Neural progenitor cell (in vitro differentiated cells): ENCODE results near the gene DEDD. TPM values are rescaled to one million over a fixed set of nuclear protein-coding genes. Genes with fewer than 3 reads are reported as not detected.

Source experiments
- DNase-seq: peaks from one replicate; pipeline ENCODE4 v3.0.0-alpha.2; 2016; ENCODE audit warnings: low spot score
- H2AFZ ChIP-seq: fragments of 200-600 bp; sonication (generic); replicated peaks from 2 replicates; pipeline ENCODE4 v1.6.1; 2016; ENCODE audit warnings: antibody characterized with exemption
- H3F3A ChIP-seq: fragments of 200-600 bp; sonication (generic); 2 replicates; pipeline ENCODE4 v1.6.1; 2016; ENCODE audit warnings: antibody characterized with exemption, low read depth
- H3K27ac ChIP-seq: fragments of 200-600 bp; sonication (generic); 2 replicates; pipeline ENCODE4 v1.5.1; 2016; ENCODE audit warnings: mild to moderate bottlenecking
- H3K27me3 ChIP-seq: fragments of 200-600 bp; sonication (generic); 2 replicates; pipeline ENCODE4 v1.6.1; 2016; ENCODE audit warnings: mild to moderate bottlenecking, moderate library complexity
- H3K36me3 ChIP-seq: fragments of 200-600 bp; sonication (generic); 2 replicates; pipeline ENCODE4 v1.5.1; 2016
- H3K4me1 ChIP-seq: fragments of 200-600 bp; sonication (generic); 2 replicates; pipeline ENCODE4 v1.6.1; 2016; ENCODE audit warnings: mixed run types
- H3K4me2 ChIP-seq: fragments of 200-600 bp; sonication (generic); 2 replicates; pipeline ENCODE4 v1.6.1; 2016
- H3K4me3 ChIP-seq: fragments of 200-600 bp; sonication (generic); 2 replicates; pipeline ENCODE4 v1.5.1; 2016
- H3K79me2 ChIP-seq: fragments of 200-600 bp; sonication (generic); 2 replicates; pipeline ENCODE4 v1.6.1; 2016; ENCODE audit warnings: low read depth
- H3K9ac ChIP-seq: fragments of 200-600 bp; sonication (generic); 2 replicates; pipeline ENCODE4 v1.6.1; 2016
- H3K9me3 ChIP-seq: fragments of 200-600 bp; sonication (generic); 2 replicates; pipeline ENCODE4 v1.5.1; 2016; ENCODE audit warnings: low read depth
- H4K20me1 ChIP-seq: fragments of 200-600 bp; sonication (generic); 2 replicates; pipeline ENCODE4 v1.6.1; 2016; ENCODE audit warnings: low read depth
- H3K27ac Mint-ChIP-seq: 3 replicates; pipeline ENCODE4 v1.8.0; 2021; ENCODE audit warnings: mixed read lengths
- H3K27me3 Mint-ChIP-seq: 2 replicates; pipeline ENCODE4 v1.8.0; 2022; ENCODE audit warnings: low read depth, mild to moderate bottlenecking, inconsistent platforms, moderate library complexity, mixed read lengths; ENCODE audit not compliant: insufficient read depth
- H3K36me3 Mint-ChIP-seq: 3 replicates; pipeline ENCODE4 v1.8.0; 2021; ENCODE audit warnings: mixed read lengths
- H3K4me1 Mint-ChIP-seq: 3 replicates; pipeline ENCODE4 v1.8.0; 2021; ENCODE audit warnings: mixed read lengths
- H3K4me3 Mint-ChIP-seq: 3 replicates; pipeline ENCODE4 v1.8.0; 2021; ENCODE audit warnings: mild to moderate bottlenecking, moderate library complexity, mixed read lengths
- H3K9me3 Mint-ChIP-seq: 3 replicates; pipeline ENCODE4 v1.8.0; 2020; ENCODE audit warnings: mixed read lengths
- CTCF ChIP-seq: fragments of 200-600 bp; sonication (generic); IDR thresholded peaks from 2 replicates; pipeline ENCODE4 v1.5.1; 2017; ENCODE audit warnings: antibody characterized with exemption, mild to moderate bottlenecking
- EZH2 ChIP-seq: fragments of 200-600 bp; sonication (generic); IDR thresholded peaks from 2 replicates; pipeline ENCODE4 v1.6.1; 2017; ENCODE audit warnings: antibody characterized with exemption, mild to moderate bottlenecking, moderate library complexity
- EZH2phosphoT487 ChIP-seq: fragments of 200-600 bp; sonication (generic); IDR thresholded peaks from 2 replicates; pipeline ENCODE4 v1.6.1; 2017; ENCODE audit warnings: antibody characterized with exemption
- total RNA-seq: library from RNA; depleted of rRNA; stranded (reverse); fragments of >200 nt; gene quantifications from 2 replicates; pipeline ENCODE4 v1.2.3, GENCODE V29; 2015; ENCODE audit warnings: low replicate concordance

DEDD gene
- total RNA-seq, 1 donor from 2014 or later, result 29.7 TPM

DNA sequence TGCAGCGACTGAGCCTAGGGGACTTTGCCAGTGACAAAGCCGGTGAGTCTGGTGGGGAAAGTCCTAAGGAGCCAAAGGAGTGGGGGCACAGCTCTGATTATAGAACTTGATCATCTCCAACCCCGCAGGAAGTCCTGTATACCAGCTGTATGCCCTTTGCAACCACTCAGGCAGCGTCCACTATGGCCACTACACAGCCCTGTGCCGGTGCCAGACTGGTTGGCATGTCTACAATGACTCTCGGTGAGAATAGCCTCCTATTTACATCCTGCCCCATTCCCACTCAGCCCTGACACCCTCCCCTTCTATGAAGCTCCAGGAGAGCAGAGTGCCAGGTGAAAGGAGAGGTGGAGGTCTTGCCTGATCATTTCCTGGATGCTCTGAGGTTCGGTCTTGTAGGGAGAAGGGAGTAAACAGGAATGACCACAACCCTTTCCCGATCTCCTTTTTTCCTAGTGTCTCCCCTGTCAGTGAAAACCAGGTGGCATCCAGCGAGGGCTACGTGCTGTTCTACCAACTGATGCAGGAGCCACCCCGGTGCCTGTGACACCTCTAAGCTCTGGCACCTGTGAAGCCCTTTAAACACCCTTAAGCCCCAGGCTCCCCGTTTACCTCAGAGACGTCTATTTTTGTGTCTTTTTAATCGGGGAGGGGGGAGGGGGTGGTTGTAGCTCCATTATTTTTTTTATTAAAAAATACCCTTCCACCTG is 32.6 kb upstream of the DEDD start:
- Histone ChIP-seq H3K4me3 (peak overlapping the region; percentile 64), H3F3A (peaks cover 27% of the 10 kb centered on the region), H3K79me2 (peaks cover 6% of the 10 kb centered on the region), H3K4me1 (peaks cover 4% of the 10 kb centered on the region), H3K36me3 (no peaks in the 10 kb centered on the region), H4K20me1 (no peaks in the 10 kb centered on the region), H3K9me3 (no peaks in the 10 kb centered on the region), H3K27me3 (no peaks in the 10 kb centered on the region), H2AFZ (no peak overlapping the region), H3K27ac (no peak overlapping the region), H3K9ac (no peak overlapping the region), H3K4me2 (peak overlapping the region; percentile 89)
- H3K4me3 Mint-ChIP-seq, result peak overlapping the region; percentile 79
- H3K36me3 Mint-ChIP-seq, result peaks cover 26% of the 10 kb centered on the region
- peaks cover 7% of the 10 kb centered on the region for H3K27me3 Mint-ChIP-seq
- no peak for TF ChIP-seq EZH2
- no peak for TF ChIP-seq CTCF
- TF ChIP-seq EZH2phosphoT487, result no peak
- H3K27ac Mint-ChIP-seq, result peak overlapping the region; percentile 76
- DNase-seq, result no peak
- peaks cover 40% of the 10 kb centered on the region for H3K4me1 Mint-ChIP-seq
- no peaks in the 10 kb centered on the region for H3K9me3 Mint-ChIP-seq

DNA sequence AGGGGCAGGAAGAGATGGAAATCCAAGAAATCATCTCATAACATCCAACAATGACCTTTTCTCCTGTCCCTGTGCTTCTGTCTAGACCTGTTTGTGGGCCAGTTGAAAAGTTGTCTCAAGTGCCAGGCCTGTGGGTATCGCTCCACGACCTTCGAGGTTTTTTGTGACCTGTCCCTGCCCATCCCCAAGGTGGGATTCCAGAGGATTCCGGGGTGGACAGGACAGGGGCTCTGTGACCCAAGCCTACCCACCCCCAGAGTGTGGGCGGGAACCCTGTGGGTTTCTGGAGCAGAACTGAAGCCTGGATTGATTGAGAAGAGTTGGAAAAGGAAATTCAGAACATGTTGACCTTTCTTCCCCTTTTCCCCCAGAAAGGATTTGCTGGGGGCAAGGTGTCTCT is 31.3 kb upstream of the DEDD start:
- Histone ChIP-seq H4K20me1 (no peaks in the 10 kb centered on the region), H3K4me2 (no peak overlapping the region), H3K9me3 (no peaks in the 10 kb centered on the region), H2AFZ (no peak overlapping the region), H3K4me1 (peaks cover 6% of the 10 kb centered on the region), H3K27me3 (no peaks in the 10 kb centered on the region), H3K79me2 (peaks cover 11% of the 10 kb centered on the region), H3F3A (peaks cover 33% of the 10 kb centered on the region), H3K36me3 (no peaks in the 10 kb centered on the region), H3K9ac (no peak overlapping the region), H3K4me3 (no peak overlapping the region), H3K27ac (no peak overlapping the region)
- no peak overlapping the region for H3K27ac Mint-ChIP-seq
- H3K36me3 Mint-ChIP-seq, result peaks cover 22% of the 10 kb centered on the region
- DNase-seq, result no peak
- no peak overlapping the region for H3K4me3 Mint-ChIP-seq
- H3K4me1 Mint-ChIP-seq, result peaks cover 47% of the 10 kb centered on the region
- no peaks in the 10 kb centered on the region for H3K9me3 Mint-ChIP-seq
- TF ChIP-seq EZH2 (no peak), CTCF (no peak), EZH2phosphoT487 (no peak)
- peaks cover 9% of the 10 kb centered on the region for H3K27me3 Mint-ChIP-seq

GRCh38 chr1:161162806-161163205 is 30.3 kb upstream of the DEDD start:
- Histone ChIP-seq H3K4me1 (peaks cover 6% of the 10 kb centered on the region), H3K9me3 (no peaks in the 10 kb centered on the region), H4K20me1 (no peaks in the 10 kb centered on the region), H3K4me2 (no peak overlapping the region), H3K79me2 (peaks cover 11% of the 10 kb centered on the region), H3F3A (peaks cover 43% of the 10 kb centered on the region), H3K27me3 (no peaks in the 10 kb centered on the region), H3K9ac (peak overlapping the region; percentile 3), H3K36me3 (no peaks in the 10 kb centered on the region), H3K4me3 (no peak overlapping the region), H2AFZ (no peak overlapping the region), H3K27ac (no peak overlapping the region)
- peaks cover 20% of the 10 kb centered on the region for H3K36me3 Mint-ChIP-seq
- H3K27me3 Mint-ChIP-seq, result peaks cover 9% of the 10 kb centered on the region
- peaks cover 48% of the 10 kb centered on the region for H3K4me1 Mint-ChIP-seq
- peak overlapping the region; percentile 3 for H3K27ac Mint-ChIP-seq
- no peaks in the 10 kb centered on the region for H3K9me3 Mint-ChIP-seq
- no peak for DNase-seq
- no peak overlapping the region for H3K4me3 Mint-ChIP-seq
- no peak for TF ChIP-seq CTCF
- TF ChIP-seq EZH2phosphoT487, result no peak
- no peak for TF ChIP-seq EZH2
